PFSK-1 (cell line): ENCODE data around the gene TMEM139.
A peak's percentile ranks its signal among the peaks of the same experiment; 100 is the strongest.

Source experiments
- FOXP2 ChIP-seq: optimal IDR thresholded peaks from 2 replicates; pipeline ENCODE3; 2011; ENCODE audit warnings: borderline replicate concordance, control low read depth, inconsistent platforms; ENCODE audit not compliant: insufficient read depth; ENCODE audit errors: extremely low read length, extremely low read depth
- POLR2AphosphoS5 ChIP-seq: IDR thresholded peaks from 2 replicates; pipeline ENCODE4 v1.6.1; 2012; ENCODE audit warnings: low read depth, mild to moderate bottlenecking, control low read depth, low read length, moderate library complexity
- SIN3A ChIP-seq: IDR thresholded peaks from 2 replicates; pipeline ENCODE4 v1.6.1; 2012; ENCODE audit warnings: mild to moderate bottlenecking, low read length, moderate library complexity, borderline replicate concordance; ENCODE audit not compliant: insufficient read depth
- TAF1 ChIP-seq: IDR thresholded peaks from 2 replicates; pipeline ENCODE4 v1.6.1; 2012; ENCODE audit warnings: low read length, control low read depth, borderline replicate concordance; ENCODE audit not compliant: insufficient read depth
- TF ChIP-seq, protein P1 (sequence below), 2 experiments: IDR thresholded peaks; 2 replicates each; pipeline versions ENCODE4 v1.6.1 to v1.8.0; 2011 to 2012; ENCODE audit warnings: low read depth in 2 of 2, low read length in 2 of 2, control low read depth in 1 of 2, inconsistent platforms in 1 of 2, mild to moderate bottlenecking in 1 of 2, moderate library complexity in 1 of 2; ENCODE audit not compliant: insufficient read depth in 1 of 2

TMEM139 gene

GRCh38 chr7:143287339-143287934, 2.7 kb downstream of the TMEM139 start:
- TF ChIP-seq FOXP2 (no peak), TAF1 (no peak), POLR2AphosphoS5 (no peak), SIN3A (no peak)
- TF ChIP-seq, protein P1, sequence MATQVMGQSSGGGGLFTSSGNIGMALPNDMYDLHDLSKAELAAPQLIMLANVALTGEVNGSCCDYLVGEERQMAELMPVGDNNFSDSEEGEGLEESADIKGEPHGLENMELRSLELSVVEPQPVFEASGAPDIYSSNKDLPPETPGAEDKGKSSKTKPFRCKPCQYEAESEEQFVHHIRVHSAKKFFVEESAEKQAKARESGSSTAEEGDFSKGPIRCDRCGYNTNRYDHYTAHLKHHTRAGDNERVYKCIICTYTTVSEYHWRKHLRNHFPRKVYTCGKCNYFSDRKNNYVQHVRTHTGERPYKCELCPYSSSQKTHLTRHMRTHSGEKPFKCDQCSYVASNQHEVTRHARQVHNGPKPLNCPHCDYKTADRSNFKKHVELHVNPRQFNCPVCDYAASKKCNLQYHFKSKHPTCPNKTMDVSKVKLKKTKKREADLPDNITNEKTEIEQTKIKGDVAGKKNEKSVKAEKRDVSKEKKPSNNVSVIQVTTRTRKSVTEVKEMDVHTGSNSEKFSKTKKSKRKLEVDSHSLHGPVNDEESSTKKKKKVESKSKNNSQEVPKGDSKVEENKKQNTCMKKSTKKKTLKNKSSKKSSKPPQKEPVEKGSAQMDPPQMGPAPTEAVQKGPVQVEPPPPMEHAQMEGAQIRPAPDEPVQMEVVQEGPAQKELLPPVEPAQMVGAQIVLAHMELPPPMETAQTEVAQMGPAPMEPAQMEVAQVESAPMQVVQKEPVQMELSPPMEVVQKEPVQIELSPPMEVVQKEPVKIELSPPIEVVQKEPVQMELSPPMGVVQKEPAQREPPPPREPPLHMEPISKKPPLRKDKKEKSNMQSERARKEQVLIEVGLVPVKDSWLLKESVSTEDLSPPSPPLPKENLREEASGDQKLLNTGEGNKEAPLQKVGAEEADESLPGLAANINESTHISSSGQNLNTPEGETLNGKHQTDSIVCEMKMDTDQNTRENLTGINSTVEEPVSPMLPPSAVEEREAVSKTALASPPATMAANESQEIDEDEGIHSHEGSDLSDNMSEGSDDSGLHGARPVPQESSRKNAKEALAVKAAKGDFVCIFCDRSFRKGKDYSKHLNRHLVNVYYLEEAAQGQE (IDR thresholded peaks at IDR 0.05; ENCODE audit: insufficient read depth in 1 of 2, low read depth in 2 of 2, low read length in 2 of 2), result no peak

DNA sequence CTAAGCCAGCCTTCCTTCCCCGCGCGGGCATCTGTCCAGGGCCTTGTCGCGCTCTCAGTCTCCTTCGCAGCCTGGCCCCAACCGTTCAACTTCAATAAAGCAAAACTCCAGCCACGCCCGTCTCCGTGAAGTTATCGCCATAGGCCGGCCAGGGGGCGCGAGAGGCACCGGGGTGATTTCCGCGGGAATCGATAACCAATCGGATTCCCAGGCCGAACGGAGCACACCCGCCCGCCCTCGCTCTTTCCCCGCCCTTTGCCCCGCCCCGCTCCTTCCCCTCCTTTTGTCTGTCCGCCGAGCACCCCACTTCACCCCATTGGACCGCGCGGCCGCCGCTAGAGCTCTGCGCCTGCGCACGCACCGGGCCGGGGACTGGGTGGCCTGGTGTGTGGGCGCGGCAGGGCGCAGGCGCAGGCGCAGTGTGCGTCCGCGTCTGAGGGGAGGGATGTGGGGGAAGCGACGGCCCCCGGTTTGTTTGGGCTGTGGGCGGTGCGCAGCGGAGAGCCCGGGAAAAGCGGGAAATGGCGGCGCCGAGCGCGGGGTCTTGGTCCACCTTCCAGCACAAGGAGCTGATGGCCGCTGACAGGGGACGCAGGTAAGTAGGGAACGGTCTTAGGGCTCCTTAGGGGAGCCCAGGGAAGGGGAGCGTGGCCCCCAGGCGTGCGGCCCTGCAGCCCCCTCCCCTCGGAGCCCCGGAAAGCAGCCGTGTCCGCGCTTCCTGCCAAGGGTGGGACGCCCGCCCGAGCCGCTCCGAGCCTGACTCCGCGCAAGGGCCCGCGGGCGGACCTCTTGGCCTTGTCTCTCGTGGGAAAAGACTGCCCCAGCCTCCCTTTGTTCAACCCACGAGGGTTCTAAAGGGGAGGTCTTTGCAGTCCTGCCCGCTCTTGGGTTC, 3.4 kb downstream of the TMEM139 start, which contains the start of gene CASP2:
CASP2 (plus strand) TSS at position 417 of the 892 bp plus-strand sequence; CDS start at position 522, 105 bp downstream.
- TF ChIP-seq FOXP2 (peak; percentile 75), TAF1 (peak; percentile 32; the same call in 1 of the 2 replicates), SIN3A (no peak), POLR2AphosphoS5 (peak; percentile 66)
- TF ChIP-seq, protein P1 (IDR thresholded peaks at IDR 0.05; ENCODE audit: insufficient read depth in 1 of 2, low read depth in 2 of 2, low read length in 2 of 2), result 0 out of 4 replicates have a peak, but pooled peaks of 1 of the 2 experiments have one; percentile 19

GRCh38 chr7:143288836-143289235, 4.1 kb downstream of the TMEM139 start:
- TF ChIP-seq POLR2AphosphoS5 (no peak), TAF1 (no peak), SIN3A (no peak), FOXP2 (no peak)
- TF ChIP-seq, protein P1 (IDR thresholded peaks at IDR 0.05; ENCODE audit: insufficient read depth in 1 of 2, low read depth in 2 of 2, low read length in 2 of 2), result no peak

GRCh38 chr7:143289421-143289820, 4.7 kb downstream of the TMEM139 start:
- TF ChIP-seq FOXP2, result no peak
- TF ChIP-seq POLR2AphosphoS5, result no peak
- TF ChIP-seq SIN3A, result no peak
- TF ChIP-seq TAF1, result no peak
- TF ChIP-seq, protein P1 (IDR thresholded peaks at IDR 0.05; ENCODE audit: insufficient read depth in 1 of 2, low read depth in 2 of 2, low read length in 2 of 2), result no peak
